Upper lobe of right lung (tissue), 1 donor: ENCODE measurements around the gene ERC2. TPM values are rescaled to one million over a fixed set of nuclear protein-coding genes. Genes with fewer than 3 reads are reported as not detected.

Experiments
- ATAC-seq: fragments of 200-7000 bp; cut with Tn5 transposase; one replicate; pipeline ENCODE4 v1.9.1; 2020; ENCODE audit warnings: mild to moderate bottlenecking, moderate library complexity
- DNase-seq: peaks from one replicate; pipeline ENCODE4 v3.0.0-alpha.2; 2020
- H3K27ac ChIP-seq: fragments of 200-600 bp; one replicate; pipeline ENCODE4 v1.8.0; 2022
- H3K27me3 ChIP-seq: fragments of 200-600 bp; one replicate; pipeline ENCODE4 v1.8.0; 2022; ENCODE audit warnings: mild to moderate bottlenecking
- H3K36me3 ChIP-seq: fragments of 200-600 bp; one replicate; pipeline ENCODE4 v1.8.0; 2022
- H3K4me1 ChIP-seq: fragments of 200-600 bp; one replicate; pipeline ENCODE4 v1.8.0; 2022
- H3K4me3 ChIP-seq: fragments of 200-600 bp; one replicate; pipeline ENCODE4 v1.8.0; 2022; ENCODE audit warnings: mild to moderate bottlenecking
- H3K9me3 ChIP-seq: fragments of 200-600 bp; one replicate; pipeline ENCODE4 v1.8.0; 2022
- CTCF ChIP-seq: fragments of 200-600 bp; IDR thresholded peaks from one replicate; pipeline ENCODE4 v1.8.0; 2022; ENCODE audit warnings: antibody characterized with exemption
- intact Hi-C: fragments of 100-400 bp; cut with DNase I; formaldehyde crosslinking; loops from one replicate; pipeline ENCODE4 v1.11.0; 2022
- total RNA-seq: library from RNA; stranded (reverse); fragmentation: NEBNext Ultra II Directional; extraction: Animal tissue kit (Norgen Biotek cat#: 25700); gene quantifications from one replicate; pipeline ENCODE4 v1.2.1, GENCODE V29; 2021
- donor health status: DM: no; HTN: yes; CAD: no; lungs with severe emphysema.

Gene ERC2
- total RNA-seq, 1 donor from 2014 or later, result 1.4 TPM

- Histone ChIP-seq H3K4me3 (no peak overlapping the region), H3K4me1 (no peaks in the 10 kb centered on the region), H3K9me3 (no peaks in the 10 kb centered on the region), H3K27ac (no peak overlapping the region), H3K27me3 (no peaks in the 10 kb centered on the region), H3K36me3 (no peaks in the 10 kb centered on the region)
- TF ChIP-seq CTCF, result no peak
- ATAC-seq (no peak), DNase-seq (no peak)
- intact Hi-C loops, result no loop called here
These were observed 349.3 kb downstream of the ERC2 start for GRCh38 chr3:56118968-56119367.

- Histone ChIP-seq H3K4me1 (no peaks in the 10 kb centered on the region), H3K4me3 (no peak overlapping the region), H3K9me3 (no peaks in the 10 kb centered on the region), H3K27ac (no peak overlapping the region), H3K27me3 (no peaks in the 10 kb centered on the region), H3K36me3 (no peaks in the 10 kb centered on the region)
- no peak for ATAC-seq
- TF ChIP-seq CTCF, result no peak
- intact Hi-C loops, result no loop called here
- no peak for DNase-seq
These were observed 352.6 kb downstream of the ERC2 start for GRCh38 chr3:56115698-56116097.

GRCh38 chr3:56115199-56115598 is 353.1 kb downstream of the ERC2 start:
- Histone ChIP-seq H3K27me3 (no peaks in the 10 kb centered on the region), H3K27ac (no peak overlapping the region), H3K4me3 (no peak overlapping the region), H3K9me3 (no peaks in the 10 kb centered on the region), H3K36me3 (no peaks in the 10 kb centered on the region), H3K4me1 (no peaks in the 10 kb centered on the region)
- ATAC-seq (no peak), DNase-seq (no peak)
- TF ChIP-seq CTCF, result no peak
- intact Hi-C loops, result no loop called here

GRCh38 chr3:56113908-56114307 is 354.4 kb downstream of the ERC2 start:
- DNase-seq (no peak), ATAC-seq (no peak)
- no peaks in the 10 kb centered on the region for H3K36me3 ChIP-seq
- no peak for TF ChIP-seq CTCF
- H3K4me1 ChIP-seq, result no peaks in the 10 kb centered on the region
- intact Hi-C loops, result no loop called here
- no peak overlapping the region for H3K27ac ChIP-seq
- H3K9me3 ChIP-seq, result no peaks in the 10 kb centered on the region
- no peaks in the 10 kb centered on the region for H3K27me3 ChIP-seq
- no peak overlapping the region for H3K4me3 ChIP-seq

GRCh38 chr3:56113231-56113630 is 355.0 kb downstream of the ERC2 start:
- no peak for TF ChIP-seq CTCF
- no peaks in the 10 kb centered on the region for H3K4me1 ChIP-seq
- intact Hi-C loops, result no loop called here
- H3K9me3 ChIP-seq, result no peaks in the 10 kb centered on the region
- DNase-seq, result no peak
- no peak overlapping the region for H3K27ac ChIP-seq
- H3K4me3 ChIP-seq, result no peak overlapping the region
- H3K27me3 ChIP-seq, result no peaks in the 10 kb centered on the region
- H3K36me3 ChIP-seq, result no peaks in the 10 kb centered on the region
- ATAC-seq, result no peak

- no peaks in the 10 kb centered on the region for H3K36me3 ChIP-seq
- ATAC-seq, result no peak
- no peak for DNase-seq
- H3K4me3 ChIP-seq, result no peak overlapping the region
- TF ChIP-seq CTCF, result no peak
- H3K27me3 ChIP-seq, result no peaks in the 10 kb centered on the region
- H3K4me1 ChIP-seq, result no peaks in the 10 kb centered on the region
- H3K9me3 ChIP-seq, result no peaks in the 10 kb centered on the region
- intact Hi-C loops, result no loop called here
- no peak overlapping the region for H3K27ac ChIP-seq
These were observed 356.5 kb downstream of the ERC2 start for GRCh38 chr3:56111606-56112304.
